MM.1S (cell line): ENCODE results near the gene NRXN3.

Experiments
- DNase-seq: peaks from one replicate; pipeline ENCODE4 v3.0.0-alpha.2; 2015
- H2AFZ ChIP-seq: fragments of 300-600 bp; sonication (generic); 2 replicates; pipeline ENCODE4 v1.6.0; 2016; ENCODE audit warnings: antibody characterized with exemption, low read length
- H3F3A ChIP-seq: fragments of 300-600 bp; sonication (generic); 2 replicates; pipeline ENCODE4 v1.6.1; 2016; ENCODE audit warnings: mild to moderate bottlenecking, antibody characterized with exemption, low read length, moderate library complexity, mixed read lengths; ENCODE audit not compliant: insufficient read depth
- H3K27ac ChIP-seq: fragments of 300-600 bp; sonication (generic); 2 replicates; pipeline ENCODE4 v1.5.1; 2016; ENCODE audit warnings: mild to moderate bottlenecking, low read length
- H3K27me3 ChIP-seq: fragments of 300-600 bp; sonication (generic); replicated peaks from 2 replicates; pipeline ENCODE4 v1.6.0; 2016; ENCODE audit warnings: low read length; ENCODE audit not compliant: insufficient read depth
- H3K36me3 ChIP-seq: fragments of 300-600 bp; sonication (generic); replicated peaks from 2 replicates; pipeline ENCODE4 v1.6.1; 2016; ENCODE audit warnings: mild to moderate bottlenecking, low read length, mixed read lengths; ENCODE audit not compliant: insufficient read depth
- H3K4me1 ChIP-seq: fragments of 300-600 bp; sonication (generic); 2 replicates; pipeline ENCODE4 v1.6.1; 2016; ENCODE audit warnings: low read length, mixed read lengths
- H3K4me2 ChIP-seq: fragments of 300-600 bp; sonication (generic); 2 replicates; pipeline ENCODE4 v1.6.0; 2016; ENCODE audit warnings: low read depth, low read length
- H3K4me3 ChIP-seq: fragments of 300-600 bp; sonication (generic); 2 replicates; pipeline ENCODE4 v1.5.1; 2016; ENCODE audit warnings: low read length, mixed read lengths
- H3K79me2 ChIP-seq: fragments of 300-600 bp; sonication (generic); 2 replicates; pipeline ENCODE4 v1.6.1; 2016; ENCODE audit warnings: mixed run types, low read length, mixed read lengths
- H3K9ac ChIP-seq: fragments of 300-600 bp; sonication (generic); 2 replicates; pipeline ENCODE4 v1.6.1; 2016; ENCODE audit warnings: low read length, mixed read lengths
- H3K9me2 ChIP-seq: fragments of 300-600 bp; sonication (generic); replicated peaks from 2 replicates; pipeline ENCODE4 v1.6.1; 2016; ENCODE audit warnings: mild to moderate bottlenecking, low read length, mixed read lengths; ENCODE audit not compliant: insufficient read depth
- H3K9me3 ChIP-seq: fragments of 300-600 bp; sonication (generic); replicated peaks from 2 replicates; pipeline ENCODE4 v1.6.1; 2016; ENCODE audit warnings: mild to moderate bottlenecking, low read length, mixed read lengths; ENCODE audit not compliant: insufficient read depth
- H4K20me1 ChIP-seq: fragments of 300-600 bp; sonication (generic); 2 replicates; pipeline ENCODE4 v1.6.1; 2016; ENCODE audit warnings: mild to moderate bottlenecking, low read length, moderate library complexity, mixed read lengths; ENCODE audit not compliant: insufficient read depth
- EZH2 ChIP-seq: fragments of 300-600 bp; sonication (generic); optimal IDR thresholded peaks from 2 replicates; pipeline ENCODE3; 2017; ENCODE audit warnings: low read depth, mild to moderate bottlenecking, antibody characterized with exemption, low read length, mixed read lengths
- EZH2phosphoT487 ChIP-seq: fragments of 300-600 bp; sonication (generic); IDR thresholded peaks from 2 replicates; pipeline ENCODE4 v1.6.1; 2018; ENCODE audit warnings: antibody characterized with exemption, low read length
- TF ChIP-seq, protein P1 (sequence below): fragments of 300-600 bp; sonication (generic); IDR thresholded peaks from 2 replicates; pipeline ENCODE4 v1.5.1; 2016; ENCODE audit warnings: antibody characterized with exemption, low read length, mixed read lengths

Gene NRXN3

DNA sequence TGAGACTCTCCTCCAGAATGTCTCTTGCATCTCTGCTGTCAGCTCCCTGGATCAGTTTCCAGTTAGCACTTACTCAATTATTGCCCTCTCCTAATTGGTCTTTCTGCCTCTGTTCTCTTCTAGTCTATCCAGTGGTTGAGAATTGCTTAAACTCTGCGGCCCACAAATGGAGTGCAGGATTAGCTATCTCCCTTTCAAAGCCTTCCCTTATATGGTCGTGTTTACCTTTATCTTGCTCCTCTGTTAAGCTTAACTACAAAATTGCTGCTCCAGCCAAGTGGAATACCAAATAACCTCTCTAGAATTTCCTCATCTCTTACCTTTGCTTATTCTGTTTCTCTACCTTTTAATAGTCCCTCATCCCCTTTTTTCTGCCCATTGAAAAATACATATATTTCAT, 132.7 kb downstream of the NRXN3 start:
- Histone ChIP-seq H3K9me3 (no peaks in the 10 kb centered on the region), H3K4me3 (no peak overlapping the region), H3K4me2 (no peak overlapping the region), H3K4me1 (no peaks in the 10 kb centered on the region), H2AFZ (no peak overlapping the region), H3K27me3 (no peaks in the 10 kb centered on the region), H3K79me2 (no peaks in the 10 kb centered on the region), H4K20me1 (no peaks in the 10 kb centered on the region), H3K9ac (no peak overlapping the region), H3K36me3 (no peaks in the 10 kb centered on the region), H3K9me2 (no peaks in the 10 kb centered on the region), H3K27ac (no peak overlapping the region), H3F3A (no peaks in the 10 kb centered on the region)
- TF ChIP-seq EZH2phosphoT487: no peak
- TF ChIP-seq, protein P1, sequence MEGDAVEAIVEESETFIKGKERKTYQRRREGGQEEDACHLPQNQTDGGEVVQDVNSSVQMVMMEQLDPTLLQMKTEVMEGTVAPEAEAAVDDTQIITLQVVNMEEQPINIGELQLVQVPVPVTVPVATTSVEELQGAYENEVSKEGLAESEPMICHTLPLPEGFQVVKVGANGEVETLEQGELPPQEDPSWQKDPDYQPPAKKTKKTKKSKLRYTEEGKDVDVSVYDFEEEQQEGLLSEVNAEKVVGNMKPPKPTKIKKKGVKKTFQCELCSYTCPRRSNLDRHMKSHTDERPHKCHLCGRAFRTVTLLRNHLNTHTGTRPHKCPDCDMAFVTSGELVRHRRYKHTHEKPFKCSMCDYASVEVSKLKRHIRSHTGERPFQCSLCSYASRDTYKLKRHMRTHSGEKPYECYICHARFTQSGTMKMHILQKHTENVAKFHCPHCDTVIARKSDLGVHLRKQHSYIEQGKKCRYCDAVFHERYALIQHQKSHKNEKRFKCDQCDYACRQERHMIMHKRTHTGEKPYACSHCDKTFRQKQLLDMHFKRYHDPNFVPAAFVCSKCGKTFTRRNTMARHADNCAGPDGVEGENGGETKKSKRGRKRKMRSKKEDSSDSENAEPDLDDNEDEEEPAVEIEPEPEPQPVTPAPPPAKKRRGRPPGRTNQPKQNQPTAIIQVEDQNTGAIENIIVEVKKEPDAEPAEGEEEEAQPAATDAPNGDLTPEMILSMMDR: no peak
- no peak for TF ChIP-seq EZH2
- no peak for DNase-seq

DNA sequence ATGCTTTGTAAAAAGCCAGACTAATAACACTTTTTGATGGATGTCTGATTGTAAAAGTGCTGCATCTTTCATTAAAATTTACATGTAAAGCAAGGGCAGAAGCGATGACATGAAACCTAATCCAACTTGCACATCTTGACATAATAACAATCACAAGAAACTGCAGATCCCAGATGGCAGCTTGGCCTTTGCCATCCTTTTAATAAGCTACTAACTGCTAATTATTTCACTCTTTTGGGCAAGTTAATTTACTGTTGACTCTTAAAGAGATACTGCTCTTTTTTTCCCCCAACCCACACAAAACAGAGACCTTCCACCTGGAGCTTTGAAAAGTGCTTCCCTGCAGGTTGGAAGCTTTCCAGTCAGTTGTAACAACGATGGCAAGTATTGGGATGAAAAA, 137.5 kb downstream of the NRXN3 start:
- Histone ChIP-seq H3K4me2 (no peak overlapping the region), H3K36me3 (no peaks in the 10 kb centered on the region), H3K4me3 (no peak overlapping the region), H3K27ac (no peak overlapping the region), H3K4me1 (no peaks in the 10 kb centered on the region), H3K79me2 (no peaks in the 10 kb centered on the region), H3K9me2 (no peaks in the 10 kb centered on the region), H3F3A (no peaks in the 10 kb centered on the region), H2AFZ (no peak overlapping the region), H3K27me3 (no peaks in the 10 kb centered on the region), H4K20me1 (no peaks in the 10 kb centered on the region), H3K9ac (no peak overlapping the region), H3K9me3 (no peaks in the 10 kb centered on the region)
- no peak for DNase-seq
- TF ChIP-seq EZH2phosphoT487 (no peak), EZH2 (no peak)
- TF ChIP-seq, protein P1: no peak

- Histone ChIP-seq H3K27ac (no peak overlapping the region), H3K9me3 (no peaks in the 10 kb centered on the region), H3K4me2 (no peak overlapping the region), H3F3A (no peaks in the 10 kb centered on the region), H3K4me3 (no peak overlapping the region), H3K9me2 (no peaks in the 10 kb centered on the region), H3K9ac (no peak overlapping the region), H3K36me3 (no peaks in the 10 kb centered on the region), H4K20me1 (no peaks in the 10 kb centered on the region), H3K4me1 (no peaks in the 10 kb centered on the region), H3K79me2 (no peaks in the 10 kb centered on the region), H2AFZ (no peak overlapping the region), H3K27me3 (no peaks in the 10 kb centered on the region)
- TF ChIP-seq EZH2phosphoT487: no peak
- TF ChIP-seq, protein P1: no peak
- no peak for TF ChIP-seq EZH2
- no peak for DNase-seq
Measured at GRCh38 chr14:78308079-78308478, 137.9 kb downstream of the NRXN3 start.
